Astrocyte of the cerebellum (primary cell): ENCODE results near the gene ITGA11.
"Not testable (repeated sequence)": the region's sequence is repeated elsewhere in the genome, so short reads cannot be mapped to it uniquely, and the experiment has no call there.

ENCODE experiments used
- DNase-seq: peaks from one replicate; pipeline ENCODE4 v3.0.0-alpha.2; 2011; ENCODE audit warnings: low read depth
- H3K4me3 ChIP-seq: 2 replicates; pipeline ENCODE4 v1.5.1; 2011; ENCODE audit warnings: mild to moderate bottlenecking, low read depth, low read length, moderate library complexity
- CTCF ChIP-seq: IDR thresholded peaks from 2 replicates; pipeline ENCODE4 v1.5.1; 2012; ENCODE audit warnings: low read length, low read depth, moderate library complexity, mild to moderate bottlenecking; ENCODE audit errors: missing control alignments
- in situ Hi-C: cut with HindIII; loops from 2 replicates; pipeline ENCODE4 v1.10.0; 2017; ENCODE audit warnings: low sequenced_read_pairs

ITGA11 gene

GRCh38 chr15:68403161-68403941, 28.6 kb downstream of the ITGA11 start:
- no peak for TF ChIP-seq CTCF
- no peak overlapping the region for H3K4me3 ChIP-seq
- in situ Hi-C loops, result no loop called here
- DNase-seq, result no peak

GRCh38 chr15:68402432-68403160, 29.4 kb downstream of the ITGA11 start:
- in situ Hi-C loops, result no loop called here
- no peak overlapping the region for H3K4me3 ChIP-seq
- DNase-seq, result no peak
- no peak for TF ChIP-seq CTCF

GRCh38 chr15:68401496-68402431, 30.2 kb downstream of the ITGA11 start:
- DNase-seq, result no peak
- TF ChIP-seq CTCF, result no peak
- in situ Hi-C loops, result no loop called here
- H3K4me3 ChIP-seq, result no peak overlapping the region

GRCh38 chr15:68400066-68400456, 31.9 kb downstream of the ITGA11 start:
- H3K4me3 ChIP-seq, result no peak overlapping the region
- in situ Hi-C loops, result no loop called here
- DNase-seq, result no peak
- no peak for TF ChIP-seq CTCF

GRCh38 chr15:68399096-68400065, 32.6 kb downstream of the ITGA11 start:
- H3K4me3 ChIP-seq, result no peak overlapping the region
- no peak for TF ChIP-seq CTCF
- in situ Hi-C loops, result no loop called here
- no peak for DNase-seq

- DNase-seq, H3K4me3 ChIP-seq, in situ Hi-C loops: not testable (repeated sequence)
Measured at GRCh38 chr15:68397999-68398398, 34.0 kb downstream of the ITGA11 start.
